Chondrocyte (in vitro differentiated cells): ENCODE data around the gene CD40. TPM values are rescaled to one million over a fixed set of nuclear protein-coding genes. Genes with fewer than 3 reads are reported as not detected.
A peak's percentile ranks its signal among the peaks of the same experiment; 100 is the strongest.

Source experiments
- DNase-seq: peaks from one replicate; pipeline ENCODE4 v3.0.0; 2021; ENCODE audit warnings: mixed read lengths, low spot score
- H3K27ac Mint-ChIP-seq: one replicate; pipeline ENCODE4 v1.8.0; 2021; ENCODE audit warnings: mild to moderate bottlenecking, moderate library complexity, mixed read lengths; ENCODE audit not compliant: unreplicated experiment
- H3K27me3 Mint-ChIP-seq: 2 replicates; pipeline ENCODE4 v1.8.0; 2021; ENCODE audit warnings: low read depth, mixed read lengths
- H3K36me3 Mint-ChIP-seq: 2 replicates; pipeline ENCODE4 v1.8.0; 2021; ENCODE audit warnings: low read depth, mixed read lengths
- H3K4me1 Mint-ChIP-seq: 2 replicates; pipeline ENCODE4 v1.8.0; 2021; ENCODE audit warnings: low read depth, mild to moderate bottlenecking, mixed read lengths
- H3K4me3 Mint-ChIP-seq: one replicate; pipeline ENCODE4 v1.8.0; 2021; ENCODE audit warnings: mild to moderate bottlenecking, moderate library complexity, mixed read lengths; ENCODE audit not compliant: unreplicated experiment
- H3K9me3 Mint-ChIP-seq: 2 replicates; pipeline ENCODE4 v1.8.0; 2021; ENCODE audit warnings: low read depth, mixed read lengths
- CTCF ChIP-seq: fragments of 200-600 bp; sonication (generic); IDR thresholded peaks from 2 replicates; pipeline ENCODE4 v1.5.0; 2021; ENCODE audit warnings: antibody characterized with exemption, mild to moderate bottlenecking, moderate library complexity
- total RNA-seq: library from RNA; stranded (reverse); gene quantifications from 3 replicates; pipeline ENCODE4 v1.2.1, GENCODE V29; 2021

The CD40 gene
- total RNA-seq, 1 donor from 2014 or later: 2.5 TPM

- no peak overlapping the region for H3K27ac Mint-ChIP-seq
- no peak overlapping the region for H3K4me3 Mint-ChIP-seq
- no peaks in the 10 kb centered on the region for H3K36me3 Mint-ChIP-seq
- no peaks in the 10 kb centered on the region for H3K4me1 Mint-ChIP-seq
- H3K27me3 Mint-ChIP-seq: peaks cover 29% of the 10 kb centered on the region
- peak; percentile 54 for TF ChIP-seq CTCF
- DNase-seq: no peak
- H3K9me3 Mint-ChIP-seq: no peaks in the 10 kb centered on the region
These were observed 33.8 kb downstream of the CD40 start for GRCh38 chr20:46151936-46152335.

- no peaks in the 10 kb centered on the region for H3K9me3 Mint-ChIP-seq
- no peak overlapping the region for H3K27ac Mint-ChIP-seq
- no peak for TF ChIP-seq CTCF
- no peaks in the 10 kb centered on the region for H3K4me1 Mint-ChIP-seq
- H3K27me3 Mint-ChIP-seq: peaks cover 29% of the 10 kb centered on the region
- no peak overlapping the region for H3K4me3 Mint-ChIP-seq
- DNase-seq: no peak
- no peaks in the 10 kb centered on the region for H3K36me3 Mint-ChIP-seq
These were observed 34.9 kb downstream of the CD40 start for GRCh38 chr20:46152824-46153586.

GRCh38 chr20:46154305-46154704 lies 36.2 kb downstream of the CD40 start:
- H3K9me3 Mint-ChIP-seq: no peaks in the 10 kb centered on the region
- H3K36me3 Mint-ChIP-seq: no peaks in the 10 kb centered on the region
- H3K27ac Mint-ChIP-seq: no peak overlapping the region
- TF ChIP-seq CTCF: no peak
- H3K27me3 Mint-ChIP-seq: peaks cover 36% of the 10 kb centered on the region
- no peaks in the 10 kb centered on the region for H3K4me1 Mint-ChIP-seq
- DNase-seq: no peak
- H3K4me3 Mint-ChIP-seq: no peak overlapping the region

- peaks cover 37% of the 10 kb centered on the region for H3K27me3 Mint-ChIP-seq
These were observed 36.7 kb downstream of the CD40 start for GRCh38 chr20:46154796-46155195.

GRCh38 chr20:46156065-46156464 lies 38.0 kb downstream of the CD40 start:
- DNase-seq: no peak
- Mint-ChIP-seq H3K4me3 (no peak overlapping the region), H3K36me3 (no peaks in the 10 kb centered on the region), H3K9me3 (no peaks in the 10 kb centered on the region), H3K27ac (no peak overlapping the region), H3K27me3 (peaks cover 46% of the 10 kb centered on the region), H3K4me1 (no peaks in the 10 kb centered on the region)
- no peak for TF ChIP-seq CTCF

More at GRCh38 chr20:46154796-46155195, 36.7 kb downstream of the CD40 start:
- H3K9me3 Mint-ChIP-seq: no peaks in the 10 kb centered on the region
- H3K4me1 Mint-ChIP-seq: no peaks in the 10 kb centered on the region
- H3K36me3 Mint-ChIP-seq: no peaks in the 10 kb centered on the region
- no peak for TF ChIP-seq CTCF
- H3K27ac Mint-ChIP-seq: no peak overlapping the region
- DNase-seq: no peak
- H3K4me3 Mint-ChIP-seq: no peak overlapping the region
